ENCODE results near the gene DCAF8L1. TPM values are rescaled to one million over a fixed set of nuclear protein-coding genes. Genes with fewer than 3 reads are reported as not detected.

The DCAF8L1 gene
- not detected in 2 replicates for total RNA-seq

DNA sequence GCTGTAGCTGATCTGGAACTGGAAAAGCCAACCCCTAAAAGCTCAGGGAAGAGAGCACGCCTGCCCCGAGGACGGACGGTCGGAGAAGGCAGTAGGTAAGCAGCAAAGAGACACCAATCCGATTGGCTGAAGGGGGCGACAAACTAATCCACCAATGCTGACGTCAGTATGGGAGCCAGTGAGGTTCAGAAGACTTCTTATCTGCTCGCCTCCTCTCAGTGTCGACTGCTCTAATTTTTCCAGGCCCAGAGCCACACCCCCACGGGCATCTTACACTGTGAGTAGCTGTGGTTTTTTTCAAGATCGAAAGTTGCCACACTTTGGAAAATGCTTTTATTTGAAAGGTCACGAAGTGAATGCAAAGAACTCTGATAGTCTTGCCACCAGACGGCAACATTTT, at the start of gene DCAF8L1:
TSS of gene DCAF8L1 (minus strand) at position 101 of the 400 bp plus-strand sequence. CDS start 115 bp downstream, outside the sequence.
- DNase-seq (ENCODE audit: insufficient read length, low spot score, missing footprints): no peak

DNA sequence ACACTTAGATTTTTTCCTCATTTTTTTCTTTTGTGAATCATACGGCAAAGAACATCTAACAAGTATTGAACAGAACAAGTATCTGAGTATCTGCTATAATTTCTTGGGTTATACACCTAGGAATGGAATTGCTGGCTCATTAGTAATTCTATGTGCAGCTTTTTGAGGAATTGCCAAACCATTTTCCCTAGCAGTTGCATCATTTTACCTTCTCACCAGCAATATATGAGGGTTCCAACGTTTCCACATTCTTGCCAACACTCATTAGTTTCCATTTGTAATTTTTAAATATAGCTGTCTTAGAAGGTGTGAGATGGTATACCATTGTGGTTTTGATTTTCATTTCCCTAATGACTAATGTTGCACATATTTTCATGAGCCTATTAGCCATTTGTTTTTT, 41.1 kb upstream of the DCAF8L1 start:
- no peak for DNase-seq (ENCODE audit: insufficient read length, low spot score, missing footprints)
- Histone ChIP-seq H4K20me1 (ENCODE audit: insufficient read depth, low read length) (no peaks in the 10 kb centered on the region), H3K4me1 (ENCODE audit: insufficient read depth, low read length) (no peaks in the 10 kb centered on the region), H3K27me3 (ENCODE audit: insufficient read depth, low read length) (no peaks in the 10 kb centered on the region), H3K79me2 (ENCODE audit: insufficient read depth, low read length) (no peaks in the 10 kb centered on the region), H3K36me3 (ENCODE audit: insufficient read depth, low read length) (no peaks in the 10 kb centered on the region), H2AFZ (ENCODE audit: low read length) (no peak overlapping the region), H3K9me3 (ENCODE audit: low read depth, low read length) (peaks cover 1% of the 10 kb centered on the region), H3K4me3 (ENCODE audit: insufficient read depth, low read length) (no peak overlapping the region), H3K4me2 (ENCODE audit: insufficient read depth, low read length) (no peak overlapping the region), H3K27ac (ENCODE audit: low read depth, low read length) (no peak overlapping the region)
- TF ChIP-seq, protein P1, sequence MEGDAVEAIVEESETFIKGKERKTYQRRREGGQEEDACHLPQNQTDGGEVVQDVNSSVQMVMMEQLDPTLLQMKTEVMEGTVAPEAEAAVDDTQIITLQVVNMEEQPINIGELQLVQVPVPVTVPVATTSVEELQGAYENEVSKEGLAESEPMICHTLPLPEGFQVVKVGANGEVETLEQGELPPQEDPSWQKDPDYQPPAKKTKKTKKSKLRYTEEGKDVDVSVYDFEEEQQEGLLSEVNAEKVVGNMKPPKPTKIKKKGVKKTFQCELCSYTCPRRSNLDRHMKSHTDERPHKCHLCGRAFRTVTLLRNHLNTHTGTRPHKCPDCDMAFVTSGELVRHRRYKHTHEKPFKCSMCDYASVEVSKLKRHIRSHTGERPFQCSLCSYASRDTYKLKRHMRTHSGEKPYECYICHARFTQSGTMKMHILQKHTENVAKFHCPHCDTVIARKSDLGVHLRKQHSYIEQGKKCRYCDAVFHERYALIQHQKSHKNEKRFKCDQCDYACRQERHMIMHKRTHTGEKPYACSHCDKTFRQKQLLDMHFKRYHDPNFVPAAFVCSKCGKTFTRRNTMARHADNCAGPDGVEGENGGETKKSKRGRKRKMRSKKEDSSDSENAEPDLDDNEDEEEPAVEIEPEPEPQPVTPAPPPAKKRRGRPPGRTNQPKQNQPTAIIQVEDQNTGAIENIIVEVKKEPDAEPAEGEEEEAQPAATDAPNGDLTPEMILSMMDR (IDR thresholded peaks at IDR 0.05; ENCODE audit: extremely low read depth, low read depth, low read length): no peak

More for the DNA sequence above, at the start of gene DCAF8L1:
- no peaks in the 10 kb centered on the region for H3K27me3 ChIP-seq (ENCODE audit: insufficient read depth, low read length)
- no peak within 1 kb of the TSS for H3K4me2 ChIP-seq (ENCODE audit: insufficient read depth, low read length)
- H3K4me3 ChIP-seq (ENCODE audit: insufficient read depth, low read length): no peak within 1 kb of the TSS
- H3K27ac ChIP-seq (ENCODE audit: low read depth, low read length): no peak within 1 kb of the TSS
- H4K20me1 ChIP-seq (ENCODE audit: insufficient read depth, low read length): no peaks in the 10 kb centered on the region
- H3K36me3 ChIP-seq (ENCODE audit: insufficient read depth, low read length): no peaks in the 10 kb centered on the region
- H3K79me2 ChIP-seq (ENCODE audit: insufficient read depth, low read length): no peaks in the 10 kb centered on the region
- no peak within 1 kb of the TSS for H2AFZ ChIP-seq (ENCODE audit: low read length)
- TF ChIP-seq, protein P1 (IDR thresholded peaks at IDR 0.05; ENCODE audit: extremely low read depth, low read depth, low read length): no peak
- H3K9me3 ChIP-seq (ENCODE audit: low read depth, low read length): peaks cover 4% of the 10 kb centered on the region
- no peaks in the 10 kb centered on the region for H3K4me1 ChIP-seq (ENCODE audit: insufficient read depth, low read length)

GRCh38 chrX:28016823-28017222, 35.6 kb upstream of the DCAF8L1 start:
- H2AFZ ChIP-seq (ENCODE audit: low read length): no peak overlapping the region
- H4K20me1 ChIP-seq (ENCODE audit: insufficient read depth, low read length): no peaks in the 10 kb centered on the region
- peaks cover 10% of the 10 kb centered on the region for H3K9me3 ChIP-seq (ENCODE audit: low read depth, low read length)
- no peaks in the 10 kb centered on the region for H3K27me3 ChIP-seq (ENCODE audit: insufficient read depth, low read length)
- no peaks in the 10 kb centered on the region for H3K79me2 ChIP-seq (ENCODE audit: insufficient read depth, low read length)
- H3K36me3 ChIP-seq (ENCODE audit: insufficient read depth, low read length): no peaks in the 10 kb centered on the region
- TF ChIP-seq, protein P1 (IDR thresholded peaks at IDR 0.05; ENCODE audit: extremely low read depth, low read depth, low read length): no peak
- H3K4me1 ChIP-seq (ENCODE audit: insufficient read depth, low read length): no peaks in the 10 kb centered on the region
- H3K27ac ChIP-seq (ENCODE audit: low read depth, low read length): no peak overlapping the region
- H3K4me3 ChIP-seq (ENCODE audit: insufficient read depth, low read length): no peak overlapping the region
- no peak for DNase-seq (ENCODE audit: insufficient read length, low spot score, missing footprints)
- no peak overlapping the region for H3K4me2 ChIP-seq (ENCODE audit: insufficient read depth, low read length)

DNA sequence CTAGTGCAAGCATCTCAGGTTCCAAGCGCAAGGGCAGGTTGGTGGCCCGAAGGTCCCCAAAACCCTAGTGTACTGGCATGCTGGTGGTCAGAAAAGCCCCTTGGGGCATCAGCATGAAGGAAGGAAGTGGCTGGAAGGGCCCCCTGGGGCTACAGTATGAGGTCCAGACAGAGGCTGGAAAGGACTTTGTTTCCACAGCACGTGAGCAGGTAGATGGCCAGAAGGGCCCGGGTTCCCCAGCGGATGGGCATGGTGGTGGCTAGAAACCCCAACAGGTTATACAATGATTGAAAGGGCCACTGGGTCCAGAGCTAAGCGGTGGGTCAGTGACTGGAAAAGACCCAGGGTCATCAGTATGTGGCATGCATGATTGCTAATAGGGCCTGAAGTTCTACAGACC, 34.7 kb upstream of the DCAF8L1 start:
- Histone ChIP-seq H3K4me1 (ENCODE audit: insufficient read depth, low read length) (no peaks in the 10 kb centered on the region), H3K4me3 (ENCODE audit: insufficient read depth, low read length) (no peak overlapping the region), H3K4me2 (ENCODE audit: insufficient read depth, low read length) (no peak overlapping the region), H4K20me1 (ENCODE audit: insufficient read depth, low read length) (no peaks in the 10 kb centered on the region), H3K27ac (ENCODE audit: low read depth, low read length) (no peak overlapping the region), H3K9me3 (ENCODE audit: low read depth, low read length) (peaks cover 10% of the 10 kb centered on the region), H3K36me3 (ENCODE audit: insufficient read depth, low read length) (no peaks in the 10 kb centered on the region), H3K27me3 (ENCODE audit: insufficient read depth, low read length) (no peaks in the 10 kb centered on the region), H3K79me2 (ENCODE audit: insufficient read depth, low read length) (no peaks in the 10 kb centered on the region), H2AFZ (ENCODE audit: low read length) (no peak overlapping the region)
- TF ChIP-seq, protein P1 (IDR thresholded peaks at IDR 0.05; ENCODE audit: extremely low read depth, low read depth, low read length): no peak
- DNase-seq (ENCODE audit: insufficient read length, low spot score, missing footprints): no peak
